Mesenchymal stem cell (in vitro differentiated cells and primary cell): ENCODE results near the gene TCF7L1.
A peak's percentile ranks its signal among the peaks of the same experiment; 100 is the strongest.
"Not testable (repeated sequence)": the region's sequence is repeated elsewhere in the genome, so short reads cannot be mapped to it uniquely, and the experiment has no call there.

Source experiments
- DNase-seq: peaks from one replicate; pipeline ENCODE4 v3.0.0-alpha.2; 2013
- H2AFZ ChIP-seq: one replicate; pipeline ENCODE4 v1.6.1; 2013; ENCODE audit warnings: low read depth, mild to moderate bottlenecking, control low read depth, inconsistent platforms, low read length, moderate library complexity
- H2AK5ac ChIP-seq: 2 replicates; pipeline ENCODE4 v1.6.1; 2013; ENCODE audit warnings: low read length, moderate library complexity, mild to moderate bottlenecking, inconsistent platforms; ENCODE audit not compliant: severe bottlenecking
- H2BK120ac ChIP-seq: one replicate; pipeline ENCODE4 v1.6.1; 2013; ENCODE audit warnings: low read depth, mild to moderate bottlenecking, inconsistent platforms, low read length, moderate library complexity
- H2BK12ac ChIP-seq, 2 experiments: one replicate each; pipeline ENCODE4 v1.6.1; 2013; ENCODE audit warnings: inconsistent platforms in 2 of 2, low read length in 2 of 2, mild to moderate bottlenecking in 2 of 2, moderate library complexity in 2 of 2, control low read depth in 1 of 2
- H2BK15ac ChIP-seq: one replicate; pipeline ENCODE4 v1.6.1; 2013; ENCODE audit warnings: mild to moderate bottlenecking, low read depth, inconsistent platforms; ENCODE audit not compliant: poor library complexity, severe bottlenecking
- H2BK5ac ChIP-seq: 2 replicates; pipeline ENCODE4 v1.6.1; 2013; ENCODE audit warnings: low read depth, mild to moderate bottlenecking, low read length, control low read depth, inconsistent platforms; ENCODE audit not compliant: poor library complexity, severe bottlenecking
- H3K14ac ChIP-seq, 2 experiments: one replicate each; pipeline ENCODE4 v1.6.1; 2013; ENCODE audit warnings: inconsistent platforms in 2 of 2, low read length in 2 of 2, control low read depth in 1 of 2, mild to moderate bottlenecking in 1 of 2, moderate library complexity in 1 of 2
- H3K18ac ChIP-seq, 2 experiments: one replicate each; pipeline ENCODE4 v1.6.1; 2013; ENCODE audit warnings: inconsistent platforms in 2 of 2, low read length in 2 of 2, control low read depth in 1 of 2, low read depth in 1 of 2, mild to moderate bottlenecking in 1 of 2
- H3K23ac ChIP-seq, 2 experiments: one replicate each; pipeline ENCODE4 v1.6.1; 2013; ENCODE audit warnings: inconsistent platforms in 2 of 2, low read length in 2 of 2, mild to moderate bottlenecking in 2 of 2, moderate library complexity in 2 of 2, control low read depth in 1 of 2
- H3K27ac ChIP-seq: 2 replicates; pipeline ENCODE4 v1.5.1; 2013; ENCODE audit warnings: mild to moderate bottlenecking, moderate library complexity, low read length, control low read depth, inconsistent platforms; ENCODE audit not compliant: poor library complexity, severe bottlenecking
- H3K27me3 ChIP-seq, 2 experiments: 2 replicates each; pipeline versions ENCODE4 v1.6.1 to v1.7.0; 2013; ENCODE audit warnings: low read length in 2 of 2, mild to moderate bottlenecking in 2 of 2, moderate library complexity in 2 of 2, control low read depth in 1 of 2, inconsistent platforms in 1 of 2; ENCODE audit not compliant: control insufficient read depth in 1 of 2, insufficient read depth in 1 of 2
- H3K36me3 ChIP-seq, 2 experiments: 2 replicates each; pipeline versions ENCODE4 v1.6.1 to v1.7.0; 2013; ENCODE audit warnings: low read length in 2 of 2, control low read depth in 1 of 2, inconsistent platforms in 1 of 2, low read depth in 1 of 2, mild to moderate bottlenecking in 1 of 2; ENCODE audit not compliant: insufficient read depth in 2 of 2, control insufficient read depth in 1 of 2
- H3K4ac ChIP-seq, 2 experiments: one replicate each; pipeline ENCODE4 v1.6.1; 2013; ENCODE audit warnings: inconsistent platforms in 2 of 2, low read length in 2 of 2, mild to moderate bottlenecking in 2 of 2, moderate library complexity in 2 of 2, control low read depth in 1 of 2, low read depth in 1 of 2
- H3K4me1 ChIP-seq: 2 replicates; pipeline ENCODE4 v1.6.1; 2013; ENCODE audit warnings: low read depth, low read length, control low read depth; ENCODE audit not compliant: control insufficient read depth, insufficient read depth
- H3K4me2 ChIP-seq: 2 replicates; pipeline ENCODE4 v1.6.1; 2013; ENCODE audit warnings: low read length, mild to moderate bottlenecking, inconsistent platforms; ENCODE audit not compliant: poor library complexity, severe bottlenecking
- H3K4me3 ChIP-seq, 2 experiments: 2 replicates each; pipeline versions ENCODE4 v1.5.1 to v1.7.0; 2013; ENCODE audit warnings: low read length in 2 of 2, mild to moderate bottlenecking in 2 of 2, control low read depth in 1 of 2, low read depth in 1 of 2; ENCODE audit not compliant: insufficient read depth in 1 of 2
- H3K79me1 ChIP-seq: replicated peaks from 2 replicates; pipeline ENCODE4 v1.6.1; 2013; ENCODE audit warnings: mild to moderate bottlenecking, control low read depth, low read length, inconsistent platforms; ENCODE audit not compliant: poor library complexity, severe bottlenecking
- H3K9ac ChIP-seq: 2 replicates; pipeline ENCODE4 v1.7.0; 2013; ENCODE audit warnings: mild to moderate bottlenecking, low read length, moderate library complexity
- H3K9me3 ChIP-seq: 2 replicates; pipeline ENCODE4 v1.7.0; 2013; ENCODE audit warnings: mild to moderate bottlenecking, low read length; ENCODE audit not compliant: control insufficient read depth
- H4K8ac ChIP-seq: one replicate; pipeline ENCODE4 v1.6.1; 2013; ENCODE audit warnings: inconsistent platforms, mild to moderate bottlenecking, low read length, moderate library complexity
- H4K91ac ChIP-seq: one replicate; pipeline ENCODE4 v1.6.1; 2013; ENCODE audit warnings: mild to moderate bottlenecking, low read length, inconsistent platforms
- WGBS: methylation state at CpG from one replicate; pipeline ENCODE4 v1.1.7; 2013; ENCODE audit warnings: mixed read lengths; 5-methylcytosine and 5-hydroxymethylcytosine counted together

The TCF7L1 gene

GRCh38 chr2:85330839-85331636, 197.8 kb downstream of the TCF7L1 start:
- H3K27me3 ChIP-seq = no peaks in the 10 kb centered on the region
- no peak overlapping the region for H3K4me3 ChIP-seq
- H2AK5ac ChIP-seq = no peak overlapping the region
- peaks cover 7 to 8% of the 10 kb centered on the region in 2 experiments for H3K36me3 ChIP-seq
- no peak overlapping the region for H3K18ac ChIP-seq
- no peaks in the 10 kb centered on the region for H3K79me1 ChIP-seq
- no peak overlapping the region for H3K27ac ChIP-seq
- H3K14ac ChIP-seq = no peak overlapping the region
- H3K4me1 ChIP-seq = peaks cover 11% of the 10 kb centered on the region
- no peaks in the 10 kb centered on the region for H3K9me3 ChIP-seq
- H2BK120ac ChIP-seq = no peak overlapping the region
- 91% methylated on average over 10 of the region's 13 CpGs for WGBS
- H3K4ac ChIP-seq = no peak overlapping the region
- no peak overlapping the region for H2BK12ac ChIP-seq
- no peak overlapping the region for H3K4me2 ChIP-seq
- H2BK15ac ChIP-seq = no peak overlapping the region
- no peak overlapping the region for H4K8ac ChIP-seq
- H2AFZ ChIP-seq = no peak overlapping the region
- H3K23ac ChIP-seq = no peak overlapping the region
- H2BK5ac ChIP-seq = no peak overlapping the region
- no peak overlapping the region for H3K9ac ChIP-seq
- no peak overlapping the region for H4K91ac ChIP-seq
- DNase-seq = no peak

- H3K18ac ChIP-seq, H3K23ac ChIP-seq, H2BK12ac ChIP-seq, H2BK5ac ChIP-seq, H3K27me3 ChIP-seq, H2BK120ac ChIP-seq, H3K4me2 ChIP-seq, H4K8ac ChIP-seq, H3K4me3 ChIP-seq, H3K4me1 ChIP-seq, H3K14ac ChIP-seq, H2AFZ ChIP-seq, H3K79me1 ChIP-seq, H3K27ac ChIP-seq, H3K36me3 ChIP-seq, H4K91ac ChIP-seq, H2AK5ac ChIP-seq, DNase-seq, H3K4ac ChIP-seq, H2BK15ac ChIP-seq, H3K9ac ChIP-seq, H3K9me3 ChIP-seq: not testable (repeated sequence)
- 83% methylated on average over 2 of the region's 4 CpGs for WGBS
Measured at GRCh38 chr2:85333877-85334276, 200.7 kb downstream of the TCF7L1 start.

- H3K4me3 ChIP-seq = no peak overlapping the region
- H3K4me2 ChIP-seq = no peak overlapping the region
- H3K9ac ChIP-seq = no peak overlapping the region
- H3K14ac ChIP-seq = no peak overlapping the region
- H3K27ac ChIP-seq = no peak overlapping the region
- no peak overlapping the region for H3K23ac ChIP-seq
- peaks cover 5 to 14% of the 10 kb centered on the region in 2 experiments for H3K27me3 ChIP-seq
- H3K79me1 ChIP-seq = no peaks in the 10 kb centered on the region
- H2BK120ac ChIP-seq = no peak overlapping the region
- 48% methylated on average over 2 of the region's 2 CpGs for WGBS
- no peaks in the 10 kb centered on the region for H3K36me3 ChIP-seq
- no peaks in the 10 kb centered on the region for H3K4me1 ChIP-seq
- H2AK5ac ChIP-seq = no peak overlapping the region
- DNase-seq = no peak
- no peak overlapping the region for H2BK15ac ChIP-seq
- H3K9me3 ChIP-seq = no peaks in the 10 kb centered on the region
- no peak overlapping the region for H4K8ac ChIP-seq
- H3K18ac ChIP-seq = no peak overlapping the region
- no peak overlapping the region for H2BK5ac ChIP-seq
- no peak overlapping the region for H3K4ac ChIP-seq
- no peak overlapping the region for H2AFZ ChIP-seq
- H4K91ac ChIP-seq = no peak overlapping the region
- H2BK12ac ChIP-seq = no peak overlapping the region
Measured at GRCh38 chr2:85334928-85335327, 201.7 kb downstream of the TCF7L1 start.

GRCh38 chr2:85340034-85340892, 207.1 kb downstream of the TCF7L1 start:
- Histone ChIP-seq H2BK12ac (no peak overlapping the region), H3K4me3 (peak overlapping the region in 1 of 2 experiments; percentile 25), H3K9me3 (no peaks in the 10 kb centered on the region), H2BK120ac (no peak overlapping the region), H3K4me2 (no peak overlapping the region), H2BK5ac (no peak overlapping the region), H3K79me1 (peaks cover 2% of the 10 kb centered on the region), H3K4me1 (peaks cover 5% of the 10 kb centered on the region), H3K23ac (no peak overlapping the region), H3K4ac (no peak overlapping the region), H4K91ac (no peak overlapping the region), H3K27ac (no peak overlapping the region), H2AK5ac (no peak overlapping the region), H2AFZ (no peak overlapping the region), H3K9ac (peak overlapping the region; percentile 17), H3K14ac (no peak overlapping the region), H2BK15ac (no peak overlapping the region), H3K36me3 (peaks cover 25 to 26% of the 10 kb centered on the region in 2 experiments), H3K18ac (no peak overlapping the region), H4K8ac (no peak overlapping the region), H3K27me3 (peaks cover 5 to 14% of the 10 kb centered on the region in 2 experiments)
- 73% methylated on average over 11 of the region's 13 CpGs for WGBS
- no peak for DNase-seq
